PFSK-1 (cell line): Measurements from ENCODE around the gene RABL3.

ENCODE experiments used
- POLR2AphosphoS5 ChIP-seq: IDR thresholded peaks from 2 replicates; pipeline ENCODE4 v1.6.1; 2012; ENCODE audit warnings: low read depth, mild to moderate bottlenecking, control low read depth, low read length, moderate library complexity
- TAF1 ChIP-seq: IDR thresholded peaks from 2 replicates; pipeline ENCODE4 v1.6.1; 2012; ENCODE audit warnings: low read length, control low read depth, borderline replicate concordance; ENCODE audit not compliant: insufficient read depth
- TF ChIP-seq, protein P1 (sequence below), 2 experiments: IDR thresholded peaks; 2 replicates each; pipeline versions ENCODE4 v1.6.1 to v1.8.0; 2011 to 2012; ENCODE audit warnings: low read depth in 2 of 2, low read length in 2 of 2, control low read depth in 1 of 2, inconsistent platforms in 1 of 2, mild to moderate bottlenecking in 1 of 2, moderate library complexity in 1 of 2; ENCODE audit not compliant: insufficient read depth in 1 of 2

DNA sequence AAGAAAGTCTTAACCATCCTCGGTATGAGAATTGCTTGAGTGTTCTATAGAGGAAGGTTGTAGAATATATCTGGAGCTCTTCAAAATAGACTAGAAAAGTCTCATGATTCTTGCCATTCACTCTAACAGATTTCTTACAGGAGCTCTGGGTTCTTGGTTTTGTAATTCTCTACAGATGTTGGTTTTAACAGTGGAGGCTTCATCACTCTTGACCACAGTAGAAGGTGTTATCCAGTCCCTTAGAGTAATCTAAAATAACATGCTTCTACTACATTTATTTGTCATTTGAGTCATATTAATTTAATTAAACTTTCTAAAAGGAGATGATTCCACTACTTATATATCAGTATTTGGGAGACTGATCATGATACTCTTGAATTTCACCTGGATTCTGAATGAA lies 9.9 kb upstream of the RABL3 start:
- TF ChIP-seq, protein P1, sequence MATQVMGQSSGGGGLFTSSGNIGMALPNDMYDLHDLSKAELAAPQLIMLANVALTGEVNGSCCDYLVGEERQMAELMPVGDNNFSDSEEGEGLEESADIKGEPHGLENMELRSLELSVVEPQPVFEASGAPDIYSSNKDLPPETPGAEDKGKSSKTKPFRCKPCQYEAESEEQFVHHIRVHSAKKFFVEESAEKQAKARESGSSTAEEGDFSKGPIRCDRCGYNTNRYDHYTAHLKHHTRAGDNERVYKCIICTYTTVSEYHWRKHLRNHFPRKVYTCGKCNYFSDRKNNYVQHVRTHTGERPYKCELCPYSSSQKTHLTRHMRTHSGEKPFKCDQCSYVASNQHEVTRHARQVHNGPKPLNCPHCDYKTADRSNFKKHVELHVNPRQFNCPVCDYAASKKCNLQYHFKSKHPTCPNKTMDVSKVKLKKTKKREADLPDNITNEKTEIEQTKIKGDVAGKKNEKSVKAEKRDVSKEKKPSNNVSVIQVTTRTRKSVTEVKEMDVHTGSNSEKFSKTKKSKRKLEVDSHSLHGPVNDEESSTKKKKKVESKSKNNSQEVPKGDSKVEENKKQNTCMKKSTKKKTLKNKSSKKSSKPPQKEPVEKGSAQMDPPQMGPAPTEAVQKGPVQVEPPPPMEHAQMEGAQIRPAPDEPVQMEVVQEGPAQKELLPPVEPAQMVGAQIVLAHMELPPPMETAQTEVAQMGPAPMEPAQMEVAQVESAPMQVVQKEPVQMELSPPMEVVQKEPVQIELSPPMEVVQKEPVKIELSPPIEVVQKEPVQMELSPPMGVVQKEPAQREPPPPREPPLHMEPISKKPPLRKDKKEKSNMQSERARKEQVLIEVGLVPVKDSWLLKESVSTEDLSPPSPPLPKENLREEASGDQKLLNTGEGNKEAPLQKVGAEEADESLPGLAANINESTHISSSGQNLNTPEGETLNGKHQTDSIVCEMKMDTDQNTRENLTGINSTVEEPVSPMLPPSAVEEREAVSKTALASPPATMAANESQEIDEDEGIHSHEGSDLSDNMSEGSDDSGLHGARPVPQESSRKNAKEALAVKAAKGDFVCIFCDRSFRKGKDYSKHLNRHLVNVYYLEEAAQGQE (IDR thresholded peaks at IDR 0.05; ENCODE audit: insufficient read depth in 1 of 2, low read depth in 2 of 2, low read length in 2 of 2): no peak
- TF ChIP-seq POLR2AphosphoS5 (no peak), TAF1 (no peak)
